HG03432 (cell line): ENCODE results near the gene FGF5.
"Not testable (repeated sequence)": the region's sequence is repeated elsewhere in the genome, so short reads cannot be mapped to it uniquely, and the experiment has no call there.

ENCODE experiments used
- ATAC-seq: cut with Tn5 transposase; IDR thresholded peaks from one replicate; pipeline ENCODE4 v1.9.1; 2021; ENCODE audit warnings: mild to moderate bottlenecking, moderate library complexity; ENCODE audit not compliant: unreplicated experiment

The FGF5 gene

GRCh38 chr4:80294206-80294605 is 27.7 kb downstream of the FGF5 start:
- ATAC-seq: no peak

GRCh38 chr4:80295336-80295735 is 28.9 kb downstream of the FGF5 start:
- ATAC-seq: no peak

GRCh38 chr4:80295826-80296225 is 29.4 kb downstream of the FGF5 start:
- no peak for ATAC-seq

- ATAC-seq: no peak
Measured at GRCh38 chr4:80301884-80302283, 35.4 kb downstream of the FGF5 start.

- no peak for ATAC-seq
Measured at GRCh38 chr4:80302616-80303223, 36.3 kb downstream of the FGF5 start.

GRCh38 chr4:80305466-80305865 is 39.0 kb downstream of the FGF5 start:
- no peak for ATAC-seq

- no peak for ATAC-seq
Measured at GRCh38 chr4:80306260-80306659, 39.8 kb downstream of the FGF5 start.

GRCh38 chr4:80307183-80307735 is 40.8 kb downstream of the FGF5 start:
- no peak for ATAC-seq

GRCh38 chr4:80307774-80308465 is 41.5 kb downstream of the FGF5 start:
- ATAC-seq: no peak

- ATAC-seq: no peak
Measured at GRCh38 chr4:80308466-80308822, 42.0 kb downstream of the FGF5 start.

GRCh38 chr4:80309294-80310004 is 43.0 kb downstream of the FGF5 start:
- ATAC-seq: no peak

GRCh38 chr4:80311130-80311529 is 44.7 kb downstream of the FGF5 start:
- no peak for ATAC-seq

GRCh38 chr4:80312124-80312523 is 45.7 kb downstream of the FGF5 start:
- no peak for ATAC-seq

- no peak for ATAC-seq
Measured at GRCh38 chr4:80313627-80314026, 47.2 kb downstream of the FGF5 start.

- ATAC-seq: not testable (repeated sequence)
Measured at GRCh38 chr4:80315848-80316247, 49.4 kb downstream of the FGF5 start.

GRCh38 chr4:80321341-80321740 is 54.9 kb downstream of the FGF5 start:
- ATAC-seq: no peak

- ATAC-seq: no peak
Measured at GRCh38 chr4:80321776-80322175, 55.3 kb downstream of the FGF5 start.

GRCh38 chr4:80322716-80323115 is 56.3 kb downstream of the FGF5 start:
- ATAC-seq: no peak

- no peak for ATAC-seq
Measured at GRCh38 chr4:80324171-80324570, 57.7 kb downstream of the FGF5 start.

- ATAC-seq: no peak
Measured at GRCh38 chr4:80331693-80332092, 65.2 kb downstream of the FGF5 start.

- no peak for ATAC-seq
Measured at GRCh38 chr4:80333121-80333520, 66.7 kb downstream of the FGF5 start.

- no peak for ATAC-seq
Measured at GRCh38 chr4:80334568-80334967, 68.1 kb downstream of the FGF5 start.
